Endothelial cell of umbilical vein (primary cell): ENCODE data around the gene HAUS5. TPM values are rescaled to one million over a fixed set of nuclear protein-coding genes. Genes with fewer than 3 reads are reported as not detected.

ENCODE experiments used
- BruUV-seq: library from RNA; stranded (reverse); fragments of 400-500 nt; replicated peaks from 2 replicates; lab custom pipeline; 2021; lab: Mats Ljungman, UMichigan
- CTCF ChIA-PET: fragments of 300-600, 350-600 bp; sonication (Branson Sonifier 250); formaldehyde crosslinking; loops from one replicate; lab custom pipeline; 2021; ENCODE audit warnings: antibody characterized with exemption, inconsistent platforms; lab: Charles Lee
- POLR2A ChIA-PET: fragments of 300-600, 350-600 bp; sonication (Branson Sonifier 250); formaldehyde crosslinking; loops from one replicate; lab custom pipeline; 2021; ENCODE audit warnings: antibody characterized with exemption, inconsistent platforms; lab: Charles Lee
- DNase-seq: peaks from one replicate; pipeline ENCODE4 v3.0.0-alpha.2; 2011; ENCODE audit warnings: low read depth, low spot score
- FAIRE-seq: peaks from 2 replicates; lab custom pipeline; 2011; peaks lifted over from hg19 to GRCh38; lab: Jason Lieb, UNC
- H2AFZ ChIP-seq: 2 replicates; pipeline ENCODE4 v1.6.0; 2012; ENCODE audit warnings: low read depth, low read length, control low read depth, inconsistent platforms
- H3K27ac ChIP-seq: 2 replicates; pipeline ENCODE4 v1.5.1; 2011; ENCODE audit warnings: low read depth, mild to moderate bottlenecking, control low read depth, low read length, moderate library complexity; ENCODE audit not compliant: insufficient read depth
- H3K27me3 ChIP-seq, 2 experiments: 2 replicates each; pipeline versions ENCODE4 v1.6.0 to v1.6.1; 2011; ENCODE audit warnings: low read length in 2 of 2, mixed read lengths in 1 of 2; ENCODE audit not compliant: control insufficient read depth in 2 of 2, insufficient read depth in 2 of 2
- H3K36me3 ChIP-seq, 2 experiments: 2 replicates in 1 of 2; 3 replicates in 1 of 2; pipeline ENCODE4 v1.5.1; 2011; ENCODE audit warnings: low read length in 2 of 2, mild to moderate bottlenecking in 1 of 2, moderate library complexity in 1 of 2; ENCODE audit not compliant: control insufficient read depth in 2 of 2, insufficient read depth in 2 of 2; ENCODE audit errors: extremely low read depth in 1 of 2
- H3K4me1 ChIP-seq: 3 replicates; pipeline ENCODE4 v1.5.1; 2011; ENCODE audit warnings: mild to moderate bottlenecking, low read length; ENCODE audit not compliant: control insufficient read depth, insufficient read depth; ENCODE audit errors: extremely low read depth
- H3K4me2 ChIP-seq: 2 replicates; pipeline ENCODE4 v1.6.1; 2011; ENCODE audit warnings: low read length, control low read depth, mixed read lengths; ENCODE audit not compliant: insufficient read depth
- H3K4me3 ChIP-seq, 3 experiments: fragments of 200-600 bp in 1 of 3; sonication (generic), shearing (Covaris generic) in 1 of 3; replicated peaks in 1 of 3; 2 replicates each; pipeline ENCODE4 v1.5.1; 2011 to 2016; ENCODE audit warnings: control low read depth in 3 of 3, low read length in 3 of 3, mild to moderate bottlenecking in 2 of 3, inconsistent platforms in 1 of 3, low read depth in 1 of 3, moderate library complexity in 1 of 3; ENCODE audit not compliant: insufficient read depth in 1 of 3
- H3K79me2 ChIP-seq: 2 replicates; pipeline ENCODE4 v1.6.0; 2012; ENCODE audit warnings: low read length, inconsistent platforms; ENCODE audit not compliant: control insufficient read depth, insufficient read depth
- H3K9ac ChIP-seq: replicated peaks from 2 replicates; pipeline ENCODE3; 2011; ENCODE audit warnings: low read length, control low read depth; ENCODE audit not compliant: insufficient read depth; ENCODE audit errors: extremely low read depth
- H3K9me1 ChIP-seq: replicated peaks from 3 replicates; pipeline ENCODE4 v1.6.0; 2011; ENCODE audit warnings: mild to moderate bottlenecking, low read length; ENCODE audit not compliant: control insufficient read depth, insufficient read depth; ENCODE audit errors: extremely low read depth
- H3K9me3 ChIP-seq: replicated peaks from 2 replicates; pipeline ENCODE4 v1.5.1; 2012; ENCODE audit warnings: low read length, inconsistent platforms; ENCODE audit not compliant: control insufficient read depth, insufficient read depth
- H4K20me1 ChIP-seq: replicated peaks from 2 replicates; pipeline ENCODE3; 2011; ENCODE audit warnings: mild to moderate bottlenecking, low read length; ENCODE audit not compliant: control insufficient read depth, insufficient read depth; ENCODE audit errors: extremely low read depth
- CTCF ChIP-seq, 2 donors: IDR thresholded peaks; 1 replicate in 1 of 2; 2 replicates in 1 of 2; pipeline ENCODE4 v1.5.1; 2011; ENCODE audit warnings: low read length in 2 of 2, mild to moderate bottlenecking in 2 of 2, moderate library complexity in 2 of 2, control low read depth in 1 of 2, inconsistent platforms in 1 of 2, low read depth in 1 of 2; ENCODE audit not compliant: insufficient read depth in 1 of 2; ENCODE audit errors: extremely low read depth in 1 of 2
- EZH2 ChIP-seq: IDR thresholded peaks from 2 replicates; pipeline ENCODE4 v1.6.1; 2012; ENCODE audit warnings: borderline replicate concordance, low read depth, mild to moderate bottlenecking, moderate library complexity, low read length, inconsistent platforms; ENCODE audit not compliant: severe bottlenecking
- FOS ChIP-seq: IDR thresholded peaks from 2 replicates; pipeline ENCODE4 v1.6.1; 2011; ENCODE audit warnings: mild to moderate bottlenecking, low read length, moderate library complexity, borderline replicate concordance; ENCODE audit not compliant: insufficient read depth
- GATA2 ChIP-seq: IDR thresholded peaks from 2 replicates; pipeline ENCODE4 v1.7.0; 2011; ENCODE audit warnings: low read depth, mild to moderate bottlenecking, moderate library complexity, mixed read lengths, low read length; ENCODE audit not compliant: insufficient read length, insufficient read depth
- JUN ChIP-seq: IDR thresholded peaks from 2 replicates; pipeline ENCODE4 v1.6.1; 2011; ENCODE audit warnings: borderline replicate concordance, low read depth; ENCODE audit not compliant: insufficient read length, insufficient read depth
- MAX ChIP-seq: IDR thresholded peaks from 2 replicates; pipeline ENCODE4 v1.6.1; 2011; ENCODE audit not compliant: insufficient read depth, insufficient read length
- MYC ChIP-seq: IDR thresholded peaks from one replicate; pipeline ENCODE4 v1.6.1; 2011; ENCODE audit warnings: mild to moderate bottlenecking, low read depth, low read length
- POLR2A ChIP-seq: IDR thresholded peaks from 2 replicates; pipeline ENCODE4 v1.6.1; 2012; ENCODE audit warnings: low read depth, mild to moderate bottlenecking, control low read depth, low read length
- POLR2AphosphoS5 ChIP-seq: IDR thresholded peaks from 2 replicates; pipeline ENCODE4 v1.6.1; 2012; ENCODE audit warnings: low read depth, mild to moderate bottlenecking, control low read depth, low read length, moderate library complexity; ENCODE audit not compliant: insufficient read depth
- dilution Hi-C: fragments of 300-500 bp; cut with MboI; formaldehyde crosslinking; loops from one replicate; pipeline ENCODE4 v1.15.0; 2019; ENCODE audit warnings: low sequenced_read_pairs; ENCODE audit not compliant: extremely low pct_ligation_motif_present
- intact Hi-C: fragments of 100-400 bp; cut with micrococcal nuclease; formaldehyde crosslinking; loops from one replicate; pipeline ENCODE4 v1.10.0; 2022
- polyA plus RNA-seq, 4 experiments: library from polyadenylated mRNA; depleted of rRNA in 3 of 4; stranded (reverse) in 3 of 4; unstranded in 1 of 4; fragments of >200 nt; gene quantifications; 2 replicates each; pipeline versions ENCODE4 v1.2.1 to v1.2.3, GENCODE V29; 2011 to 2012; ENCODE audit warnings: missing spikeins in 1 of 4
- total RNA-seq: library from RNA; stranded (reverse); gene quantifications from 2 replicates; pipeline ENCODE4 v1.2.3, GENCODE V29; 2021

Gene HAUS5
- total and polyA plus RNA-seq, 2 donors (not counting 3 experiments of a cell fraction or from before 2014, with no cell fraction given), result 8.9 to 19.0 TPM

DNA sequence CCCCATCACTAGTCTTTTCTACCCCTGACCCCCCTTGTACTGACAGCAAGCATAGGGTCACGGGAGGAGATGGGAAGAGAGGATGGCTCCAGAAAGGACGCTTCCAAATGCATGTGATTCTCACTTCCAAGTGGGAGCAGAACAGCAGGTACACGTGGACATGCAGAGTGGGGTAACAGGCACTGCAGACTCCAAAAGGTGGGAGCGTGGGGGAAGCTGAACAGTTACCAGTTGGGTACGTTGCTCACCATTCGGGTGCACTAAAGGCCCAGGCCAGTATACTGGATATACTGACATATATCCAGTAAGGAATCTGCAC lies 26.7 kb downstream of the HAUS5 start:
- Histone ChIP-seq H3K9me3 (no peaks in the 10 kb centered on the region), H2AFZ (no peak overlapping the region), H3K4me2 (no peak overlapping the region), H3K27me3 (no peaks in the 10 kb centered on the region), H3K27ac (no peak overlapping the region), H3K79me2 (no peaks in the 10 kb centered on the region), H4K20me1 (no peaks in the 10 kb centered on the region), H3K9me1 (no peaks in the 10 kb centered on the region), H3K36me3 (peaks cover 9 to 24% of the 10 kb centered on the region in 2 experiments), H3K9ac (no peak overlapping the region), H3K4me3 (no peak overlapping the region), H3K4me1 (peaks cover 14% of the 10 kb centered on the region)
- FAIRE-seq (no peak), DNase-seq (no peak)
- CTCF ChIA-PET, result no interaction called here
- intact Hi-C loops, result no loop called here
- dilution Hi-C loops, result no loop called here
- no peak for TF ChIP-seq FOS
- TF ChIP-seq GATA2, result no peak
- TF ChIP-seq POLR2AphosphoS5, result no peak
- TF ChIP-seq JUN, result no peak
- no peak for TF ChIP-seq MYC
- TF ChIP-seq CTCF (IDR thresholded peaks at IDR 0.05; ENCODE audit: extremely low read depth in 1 of 2, insufficient read depth in 1 of 2, low read depth in 1 of 2, low read length in 2 of 2), result no peak
- no peak for TF ChIP-seq MAX
- no peak for TF ChIP-seq POLR2A
- no peak for TF ChIP-seq EZH2
- BruUV-seq, result no TSS peak
- POLR2A ChIA-PET, result no interaction called here
